AG04449 (cell line): ENCODE results near the gene ITGA5.

ENCODE experiments used
- CTCF ChIA-PET: fragments of 350-600 bp; formaldehyde crosslinking; extraction: SDS; loops from one replicate; lab custom pipeline; 2021; ENCODE audit warnings: antibody characterized with exemption; lab: Yijun Ruan, JAX
- POLR2A ChIA-PET: fragments of 400-600, 350-600 bp; formaldehyde crosslinking; extraction: SDS; loops from one replicate; lab custom pipeline; 2020; ENCODE audit warnings: antibody characterized with exemption, inconsistent platforms; lab: Yijun Ruan, JAX
- DNase-seq: peaks from one replicate; pipeline ENCODE4 v3.0.0-alpha.2; 2010; ENCODE audit warnings: low read depth, low spot score
- H3K4me3 ChIP-seq: 2 replicates; pipeline ENCODE4 v1.5.1; 2011; ENCODE audit warnings: low read depth, mild to moderate bottlenecking, control low read depth, low read length
- CTCF ChIP-seq: IDR thresholded peaks from one replicate; pipeline ENCODE4 v1.5.1; 2011; ENCODE audit warnings: mild to moderate bottlenecking, moderate library complexity, low read length, control low read depth, inconsistent platforms; ENCODE audit not compliant: insufficient read depth; ENCODE audit errors: missing control alignments

The ITGA5 gene

GRCh38 chr12:54377007-54377406 lies 42.1 kb downstream of the ITGA5 start:
- DNase-seq, result no peak
- CTCF ChIA-PET, result interaction anchor here (0.7 to 7.1 kb wide), 11 partner anchors 9 to 163 kb away, joined by 3 to 152 read pairs (median 4); no protein-coding TSS in a partner anchor
- TF ChIP-seq CTCF, result no peak
- POLR2A ChIA-PET, result no interaction called here
- H3K4me3 ChIP-seq, result no peak overlapping the region

- CTCF ChIA-PET, result interaction anchor here (0.7 to 7.1 kb wide), 9 partner anchors 8 to 162 kb away, joined by 3 to 129 read pairs (median 4); no protein-coding TSS in a partner anchor
- no peak overlapping the region for H3K4me3 ChIP-seq
- DNase-seq, result no peak
- no peak for TF ChIP-seq CTCF
- POLR2A ChIA-PET, result no interaction called here
Observed at GRCh38 chr12:54376596-54376995, 42.5 kb downstream of the ITGA5 start.

DNA sequence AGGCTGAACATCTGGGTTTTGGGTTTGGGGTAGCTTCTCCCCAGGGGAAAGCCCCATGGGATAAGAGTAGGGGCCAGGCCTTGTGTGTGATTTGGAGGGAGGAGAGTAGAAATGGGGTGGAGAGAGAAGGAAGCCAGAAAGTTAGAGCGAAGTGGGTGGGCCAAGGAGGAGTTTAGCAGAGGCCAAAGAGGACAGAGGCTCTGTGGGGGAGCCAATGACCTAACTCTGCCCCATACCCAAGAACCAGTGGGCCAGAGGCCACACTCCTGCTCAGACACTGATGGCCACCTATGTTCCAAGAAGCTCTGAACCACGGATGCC lies 43.8 kb downstream of the ITGA5 start:
- ChIA-PET CTCF (interaction anchor here (0.7 to 7.1 kb wide), 12 partner anchors 18 to 167 kb away, joined by 3 to 129 read pairs (median 4); no protein-coding TSS in a partner anchor), POLR2A (no interaction called here)
- no peak overlapping the region for H3K4me3 ChIP-seq
- no peak for DNase-seq
- no peak for TF ChIP-seq CTCF

GRCh38 chr12:54374562-54375258 lies 44.4 kb downstream of the ITGA5 start:
- DNase-seq, result no peak
- no peak overlapping the region for H3K4me3 ChIP-seq
- ChIA-PET POLR2A (no interaction called here), CTCF (interaction anchor here (0.8 to 7.1 kb wide), 15 partner anchors 8 to 167 kb away, joined by 3 to 129 read pairs (median 4); partner anchors contain the start of gene ZNF385A)
- TF ChIP-seq CTCF, result no peak

GRCh38 chr12:54373649-54374561 lies 45.2 kb downstream of the ITGA5 start:
- no peak for DNase-seq
- CTCF ChIA-PET, result interaction anchor here (0.6 to 7.1 kb wide), 10 partner anchors 9 to 154 kb away, joined by 3 to 129 read pairs (median 4); partner anchors contain the start of gene ZNF385A
- POLR2A ChIA-PET, result interaction anchor here (0.6 kb wide), 1 partner anchor 387 kb away, joined by 3 read pairs; no protein-coding TSS in a partner anchor
- no peak for TF ChIP-seq CTCF
- no peak overlapping the region for H3K4me3 ChIP-seq
